Inferior parietal cortex (tissue), 1 donor: Measurements from ENCODE around the gene DBP.
"Not testable (repeated sequence)": the region's sequence is repeated elsewhere in the genome, so short reads cannot be mapped to it uniquely, and the experiment has no call there.

ENCODE experiments used
- DNase-seq: peaks from one replicate; pipeline ENCODE4 v3.0.0-alpha.2; 2016; ENCODE audit errors: extremely low spot score

DBP gene

DNA sequence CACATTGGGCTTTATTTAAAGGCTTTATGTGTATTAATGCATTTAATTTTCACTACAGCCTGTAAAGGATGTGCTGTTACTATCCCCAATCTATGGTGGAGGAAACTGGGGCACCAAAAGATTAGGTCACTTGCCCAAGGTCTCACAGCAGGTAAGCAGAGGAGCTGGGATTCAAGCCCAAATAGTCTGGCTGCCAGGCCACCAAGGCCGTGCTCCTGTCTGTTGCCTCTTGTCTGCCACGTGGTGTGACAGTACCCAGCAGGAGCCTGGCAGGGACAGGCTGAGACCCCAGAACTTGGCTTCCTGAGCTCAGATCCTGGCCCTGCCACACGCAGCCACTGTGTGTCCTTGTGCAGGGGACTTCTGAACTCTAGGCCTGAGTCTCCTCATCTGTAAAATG, 31.2 kb upstream of the DBP start:
- DNase-seq = no peak

GRCh38 chr19:48665786-48666185, 28.6 kb upstream of the DBP start:
- DNase-seq = no peak

DNA sequence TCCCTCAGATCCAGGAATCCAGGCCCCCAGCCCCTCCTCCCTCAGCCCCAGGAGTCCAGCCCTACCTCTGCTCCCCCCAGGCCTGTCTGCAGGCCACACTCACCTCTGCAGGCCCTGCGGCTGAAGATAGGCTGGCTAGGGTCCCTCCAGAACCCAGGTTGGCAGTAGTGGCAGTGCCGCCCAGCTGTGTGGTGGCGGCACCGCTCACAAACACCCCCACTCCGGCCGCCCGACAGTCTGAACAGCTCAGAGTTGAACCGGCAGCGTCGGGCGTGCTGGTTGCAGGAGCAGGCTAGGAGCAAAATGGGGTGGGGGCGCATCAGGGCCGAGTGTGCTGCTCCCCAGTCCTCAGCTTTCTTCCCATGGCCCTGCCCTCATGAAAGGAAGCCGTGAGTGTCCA, 27.3 kb upstream of the DBP start:
- DNase-seq = no peak

GRCh38 chr19:48663667-48664066, 26.5 kb upstream of the DBP start:
- DNase-seq = no peak

- no peak for DNase-seq
Observed at GRCh38 chr19:48661711-48662090, 24.5 kb upstream of the DBP start.

- peak; percentile 88 for DNase-seq
Observed at GRCh38 chr19:48660852-48661710, 23.9 kb upstream of the DBP start.

DNA sequence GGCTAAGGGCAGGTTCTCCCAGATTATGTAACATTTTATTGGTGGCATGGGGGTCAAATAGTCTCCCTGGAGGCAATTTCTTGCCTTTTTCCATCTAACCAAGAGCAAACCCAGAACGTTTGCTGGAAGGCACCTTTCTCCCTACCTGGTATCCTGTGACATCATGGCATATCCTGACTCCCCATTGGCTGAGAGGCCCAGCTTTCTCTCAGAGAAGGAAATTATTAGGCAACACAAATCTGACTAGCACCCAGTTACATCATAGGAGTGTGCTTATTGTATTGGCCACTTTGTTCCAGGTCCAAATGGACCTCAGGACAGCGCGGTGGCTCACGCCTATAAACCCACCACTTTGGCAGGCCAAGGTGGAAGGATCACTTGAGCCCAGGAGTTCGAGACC, 22.6 kb upstream of the DBP start:
- DNase-seq = no peak

DNA sequence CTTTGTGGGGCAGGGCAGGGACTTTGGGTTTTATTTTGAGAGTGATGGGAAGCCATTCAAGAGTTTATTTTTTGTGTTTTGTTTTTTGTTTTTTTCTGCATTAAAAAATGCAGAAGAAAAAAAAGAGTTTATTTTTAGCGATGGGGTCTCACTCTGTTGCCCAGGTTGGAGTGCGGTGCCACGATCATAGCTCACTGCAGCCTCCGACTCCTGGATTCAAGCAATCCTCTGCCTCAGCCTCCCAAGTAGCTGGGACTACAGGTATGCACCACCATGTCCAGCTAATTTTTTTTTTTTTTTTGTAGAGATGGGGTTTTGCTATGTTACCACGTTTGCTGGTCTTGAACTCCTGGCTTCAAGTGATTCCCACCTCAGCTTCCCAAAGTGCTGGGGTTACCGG, 21.3 kb upstream of the DBP start:
- no peak for DNase-seq

GRCh38 chr19:48657828-48658227, 20.6 kb upstream of the DBP start:
- not testable (repeated sequence) for DNase-seq

DNA sequence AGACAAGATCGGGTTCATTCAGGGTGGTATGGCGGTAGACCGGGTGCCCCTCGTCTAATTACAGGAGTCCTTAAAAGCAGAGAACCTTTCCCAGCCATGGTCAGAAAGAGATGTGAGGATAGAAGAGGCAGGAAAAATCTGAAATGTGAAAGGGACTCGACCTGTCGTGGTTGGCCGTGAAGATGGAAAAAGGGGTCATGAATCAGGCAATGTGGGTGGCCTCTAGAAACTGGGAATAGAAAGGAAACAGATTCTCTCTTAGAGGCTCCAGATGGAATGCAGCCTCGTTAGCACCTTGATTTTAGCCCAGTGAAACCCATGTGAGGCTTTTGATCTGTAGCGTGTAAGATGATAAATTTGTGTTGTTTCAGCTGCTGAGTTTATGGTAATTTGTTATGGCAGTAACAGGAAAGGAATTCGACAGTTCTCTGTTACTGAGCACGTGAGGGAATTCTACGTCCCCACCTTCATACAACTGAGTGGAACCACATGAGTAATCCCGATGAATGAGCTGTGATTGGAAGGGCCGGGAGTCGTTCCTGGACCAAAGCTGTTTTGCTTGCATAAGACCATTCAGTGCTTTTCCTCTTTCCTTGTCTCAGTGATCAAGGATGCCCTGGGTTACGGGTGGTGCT, 19.8 kb upstream of the DBP start:
- DNase-seq = no peak

- no peak for DNase-seq
Observed at GRCh38 chr19:48654299-48655059, 17.3 kb upstream of the DBP start.

DNA sequence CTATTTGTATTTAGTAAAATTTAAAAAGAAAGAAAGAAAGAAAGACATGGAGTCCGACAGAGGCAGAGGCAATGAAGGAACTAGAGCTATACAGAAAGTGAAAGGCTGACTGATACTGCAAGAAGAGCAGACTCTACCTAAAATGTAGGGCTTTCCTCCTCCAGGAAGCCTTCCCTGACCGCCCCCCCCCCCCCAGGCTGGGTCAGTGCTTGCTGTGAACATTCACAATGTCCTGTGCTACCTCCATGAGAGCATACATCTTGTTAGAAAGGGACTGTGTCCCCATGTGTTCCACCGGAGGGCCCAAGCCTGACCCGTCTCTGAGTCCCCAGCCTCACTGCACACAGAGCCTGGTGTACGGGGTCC, 14.5 kb upstream of the DBP start:
- no peak for DNase-seq

DNA sequence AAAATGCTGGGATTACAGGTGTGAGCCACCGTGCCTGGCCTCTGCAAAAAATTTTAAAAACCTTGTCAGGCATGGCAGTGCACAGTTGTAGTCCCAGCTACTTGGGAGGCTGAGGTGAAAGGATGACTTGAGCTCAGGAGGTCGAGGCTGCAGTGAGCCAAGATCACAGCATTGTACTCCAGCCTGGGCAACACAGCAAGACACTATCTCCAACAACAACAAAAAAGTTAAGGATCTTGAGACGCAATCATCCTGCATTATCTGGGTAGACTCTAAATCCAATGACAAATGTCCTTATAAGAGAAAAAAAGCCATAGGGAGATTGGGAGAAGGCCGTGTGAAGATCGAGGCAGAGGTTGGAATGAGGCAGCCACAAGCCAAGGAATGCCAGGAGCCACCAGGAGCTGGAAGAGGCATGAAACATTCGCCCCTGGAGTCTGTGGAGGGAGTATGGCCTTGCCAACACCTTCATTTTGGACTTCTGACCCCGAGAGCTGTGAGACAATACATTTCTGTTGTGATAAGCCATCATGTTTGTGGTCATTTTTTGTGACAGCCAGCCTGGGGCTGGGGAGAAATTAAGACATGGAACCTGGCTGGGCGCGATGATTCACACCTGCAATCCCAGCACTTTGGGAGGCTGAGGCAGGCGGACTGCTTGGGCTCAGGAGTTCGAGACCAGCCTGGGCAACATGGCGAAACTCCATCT, 13.9 kb upstream of the DBP start:
- no peak for DNase-seq

DNA sequence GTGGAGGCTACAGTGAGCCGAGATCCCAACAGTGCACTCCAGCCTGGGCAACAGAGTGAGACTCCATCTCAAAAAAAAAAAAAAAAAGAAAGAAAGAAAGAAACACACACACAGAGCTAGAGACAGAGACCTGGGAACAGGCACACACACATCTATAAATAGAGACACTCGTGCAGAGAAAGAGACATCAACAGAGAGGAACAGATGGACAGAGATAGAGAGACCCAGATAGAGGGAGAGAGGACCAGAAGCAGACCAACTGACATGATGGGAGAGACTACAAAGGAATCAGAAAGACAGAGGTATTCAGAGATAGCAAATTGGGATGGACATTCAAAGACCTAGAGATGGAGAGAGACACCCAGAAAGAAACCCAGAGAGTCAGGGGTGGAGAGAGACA, 11.0 kb upstream of the DBP start:
- no peak for DNase-seq

GRCh38 chr19:48646722-48647216, 9.6 kb upstream of the DBP start:
- no peak for DNase-seq

DNA sequence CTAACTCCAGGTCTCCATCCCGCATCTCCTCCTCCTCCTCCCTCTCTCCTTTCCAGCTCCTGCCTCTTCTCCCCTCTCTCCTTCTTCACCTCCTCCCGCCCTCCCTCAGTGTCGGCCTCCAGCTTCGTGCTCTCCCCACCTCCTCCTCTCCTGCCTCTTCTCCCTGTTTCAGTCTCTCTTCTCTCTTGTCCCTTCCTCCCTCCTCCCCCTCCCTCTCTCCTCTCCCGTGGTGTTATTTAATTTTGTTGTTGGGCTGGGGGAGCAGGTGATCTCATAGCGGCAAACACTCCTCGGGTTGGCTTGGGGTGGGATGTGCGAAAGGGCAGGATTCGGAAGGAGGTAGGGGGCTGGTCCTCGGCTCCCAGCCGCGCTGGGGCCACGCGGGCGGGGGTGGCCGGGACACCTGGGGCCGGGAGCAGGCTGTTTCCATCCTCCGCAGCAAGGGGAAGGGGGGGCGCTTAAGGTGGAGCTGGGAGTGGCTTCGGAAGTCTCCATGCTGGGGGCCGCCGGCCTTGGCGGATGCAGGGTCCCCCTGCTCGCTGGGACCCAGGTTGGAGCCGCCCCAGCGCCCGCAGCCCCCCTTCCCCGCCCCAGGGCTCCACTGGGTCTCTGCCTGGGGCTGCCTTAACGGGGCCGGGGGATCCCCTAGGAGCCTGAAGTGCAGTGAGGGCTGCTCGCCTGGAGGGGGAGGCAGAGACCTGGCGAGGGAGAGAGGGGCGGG, 9.0 kb upstream of the DBP start, which contains the start of gene CA11:
Gene CA11, minus strand, starts transcription at position 187 of the 721 bp plus-strand sequence. CDS start 555 bp downstream, outside the sequence.
- DNase-seq = peak; percentile 87

DNA sequence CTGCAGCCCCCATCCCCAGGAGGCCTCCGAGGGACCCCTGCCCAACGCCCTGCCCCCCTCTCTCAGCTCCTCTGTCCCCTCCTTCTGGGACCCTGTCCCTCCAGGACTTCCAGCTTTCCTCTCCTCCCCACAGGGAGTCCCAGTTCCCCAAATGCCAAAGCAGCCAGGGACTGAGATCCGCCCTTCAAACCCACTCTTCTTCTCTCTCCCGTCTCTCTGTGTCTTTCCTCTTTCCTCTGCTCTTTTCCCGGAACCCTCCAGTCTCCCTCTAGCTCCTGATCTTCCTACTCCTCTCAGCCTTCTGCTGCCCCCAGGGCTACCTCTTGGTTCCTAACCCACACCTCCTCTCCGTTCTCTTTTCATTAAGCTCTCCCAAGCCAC, 8.4 kb upstream of the DBP start:
- DNase-seq = no peak

GRCh38 chr19:48644839-48645619, 7.8 kb upstream of the DBP start:
- DNase-seq = peak; percentile 86

GRCh38 chr19:48644355-48644754, 7.2 kb upstream of the DBP start:
- DNase-seq = no peak

DNA sequence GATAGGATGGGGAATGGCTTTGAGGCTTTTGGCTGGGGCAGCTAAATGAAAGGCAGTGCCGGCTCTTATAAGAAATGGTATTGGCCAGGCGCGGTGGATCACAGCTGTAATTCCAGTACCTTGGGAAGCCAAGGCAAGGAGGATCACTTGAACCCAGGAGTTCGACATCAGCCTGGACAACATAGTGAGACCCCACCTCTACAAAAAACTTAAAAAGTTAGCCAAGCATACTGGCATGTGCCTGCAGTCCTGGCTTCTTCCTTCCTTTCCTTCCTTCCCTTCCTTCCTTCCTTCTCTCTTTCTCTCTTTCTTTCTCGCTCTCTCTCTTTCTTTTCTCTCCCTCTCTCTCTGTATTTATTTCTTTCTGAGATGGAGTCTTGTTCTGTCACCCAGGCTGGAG, 5.7 kb upstream of the DBP start:
- no peak for DNase-seq
